ENCODE results near the gene RNASE4. TPM values are rescaled to one million over a fixed set of nuclear protein-coding genes. Genes with fewer than 3 reads are reported as not detected.
"Not testable (repeated sequence)": the region's sequence is repeated elsewhere in the genome, so short reads cannot be mapped to it uniquely, and the experiment has no call there.

Gene RNASE4
- total RNA-seq, 1 donor from 2014 or later = 6.3 TPM

- Mint-ChIP-seq H3K36me3 (ENCODE audit: low read depth, unreplicated experiment) (no peaks in the 10 kb centered on the region), H3K4me1 (ENCODE audit: low read depth, unreplicated experiment) (peaks cover 17% of the 10 kb centered on the region), H3K4me3 (ENCODE audit: unreplicated experiment) (no peak overlapping the region)
Observed at GRCh38 chr14:20733684-20734429, 49.5 kb downstream of the RNASE4 start.

GRCh38 chr14:20734430-20734806 is 50.1 kb downstream of the RNASE4 start:
- Histone ChIP-seq H4K20me1 (ENCODE audit: insufficient read depth, low read length) (no peaks in the 10 kb centered on the region), H3K27me3 (ENCODE audit: insufficient read depth, low read length) (no peaks in the 10 kb centered on the region), H2AFZ (ENCODE audit: low read depth, low read length) (no peak overlapping the region), H3K4me2 (ENCODE audit: low read length) (no peak overlapping the region), H3K4me1 (ENCODE audit: insufficient read depth, low read length) (no peaks in the 10 kb centered on the region), H3K36me3 (ENCODE audit: insufficient read depth, low read length) (no peaks in the 10 kb centered on the region), H3K9me3 (ENCODE audit: insufficient read depth, low read depth, low read length) (no peaks in the 10 kb centered on the region), H3K79me2 (ENCODE audit: insufficient read depth, low read length) (no peaks in the 10 kb centered on the region), H3K4me3 (ENCODE audit: insufficient read depth, low read depth, low read length) (no peak overlapping the region), H3K9ac (ENCODE audit: low read length) (no peak overlapping the region), H3K27ac (ENCODE audit: low read depth, low read length) (no peak overlapping the region)
- Mint-ChIP-seq H3K27me3 (ENCODE audit: low read depth, unreplicated experiment) (peaks cover 1% of the 10 kb centered on the region), H3K4me3 (ENCODE audit: unreplicated experiment) (no peak overlapping the region), H3K9me3 (ENCODE audit: unreplicated experiment) (no peaks in the 10 kb centered on the region), H3K27ac (ENCODE audit: unreplicated experiment) (no peak overlapping the region), H3K4me1 (ENCODE audit: low read depth, unreplicated experiment) (peaks cover 17% of the 10 kb centered on the region), H3K36me3 (ENCODE audit: low read depth, unreplicated experiment) (no peaks in the 10 kb centered on the region)
- TF ChIP-seq EZH2 (IDR thresholded peaks at IDR 0.05; ENCODE audit: insufficient read depth, low read length) (no peak), CTCF (IDR thresholded peaks at IDR 0.05; ENCODE audit: insufficient read depth, low read depth, low read length) (no peak)
- DNase-seq (ENCODE audit: low read depth) (no peak), FAIRE-seq (no peak)

More at GRCh38 chr14:20733684-20734429, 49.5 kb downstream of the RNASE4 start:
- Histone ChIP-seq H3K36me3 (ENCODE audit: insufficient read depth, low read length) (no peaks in the 10 kb centered on the region), H3K27ac (ENCODE audit: low read depth, low read length) (no peak overlapping the region), H3K9ac (ENCODE audit: low read length) (no peak overlapping the region), H4K20me1 (ENCODE audit: insufficient read depth, low read length) (no peaks in the 10 kb centered on the region), H3K4me3 (ENCODE audit: insufficient read depth, low read depth, low read length) (no peak overlapping the region), H2AFZ (ENCODE audit: low read depth, low read length) (no peak overlapping the region), H3K27me3 (ENCODE audit: insufficient read depth, low read length) (no peaks in the 10 kb centered on the region), H3K4me2 (ENCODE audit: low read length) (no peak overlapping the region), H3K9me3 (ENCODE audit: insufficient read depth, low read depth, low read length) (no peaks in the 10 kb centered on the region), H3K79me2 (ENCODE audit: insufficient read depth, low read length) (no peaks in the 10 kb centered on the region), H3K4me1 (ENCODE audit: insufficient read depth, low read length) (no peaks in the 10 kb centered on the region)
- FAIRE-seq (peak; percentile 52), DNase-seq (ENCODE audit: low read depth) (no peak)
- peaks cover 1% of the 10 kb centered on the region for H3K27me3 Mint-ChIP-seq (ENCODE audit: low read depth, unreplicated experiment)
- no peaks in the 10 kb centered on the region for H3K9me3 Mint-ChIP-seq (ENCODE audit: unreplicated experiment)
- no peak overlapping the region for H3K27ac Mint-ChIP-seq (ENCODE audit: unreplicated experiment)
- TF ChIP-seq CTCF (IDR thresholded peaks at IDR 0.05; ENCODE audit: insufficient read depth, low read depth, low read length) (no peak), EZH2 (IDR thresholded peaks at IDR 0.05; ENCODE audit: insufficient read depth, low read length) (no peak)

- H3K9me3 ChIP-seq (ENCODE audit: insufficient read depth, low read depth, low read length); H3K36me3 ChIP-seq (ENCODE audit: insufficient read depth, low read length); H3K79me2 ChIP-seq (ENCODE audit: insufficient read depth, low read length); H3K27ac ChIP-seq (ENCODE audit: low read depth, low read length); H3K27me3 Mint-ChIP-seq (ENCODE audit: low read depth, unreplicated experiment); H3K36me3 Mint-ChIP-seq (ENCODE audit: low read depth, unreplicated experiment); H3K4me1 Mint-ChIP-seq (ENCODE audit: low read depth, unreplicated experiment); H3K4me1 ChIP-seq (ENCODE audit: insufficient read depth, low read length); H3K27ac Mint-ChIP-seq (ENCODE audit: unreplicated experiment); H3K27me3 ChIP-seq (ENCODE audit: insufficient read depth, low read length); H2AFZ ChIP-seq (ENCODE audit: low read depth, low read length); H3K4me2 ChIP-seq (ENCODE audit: low read length); H3K9ac ChIP-seq (ENCODE audit: low read length); FAIRE-seq; H4K20me1 ChIP-seq (ENCODE audit: insufficient read depth, low read length); H3K9me3 Mint-ChIP-seq (ENCODE audit: unreplicated experiment); H3K4me3 ChIP-seq (ENCODE audit: insufficient read depth, low read depth, low read length); H3K4me3 Mint-ChIP-seq (ENCODE audit: unreplicated experiment); DNase-seq (ENCODE audit: low read depth): not testable (repeated sequence)
Observed at GRCh38 chr14:20738292-20738691, 53.9 kb downstream of the RNASE4 start.

Measured in astrocyte (in vitro differentiated cells and primary cell).